NT2/D1 (cell line): ENCODE data around the gene TBC1D9B.

Experiments used
- DNase-seq: peaks from one replicate; pipeline ENCODE4 v3.0.0-alpha.2; 2011; ENCODE audit warnings: low read depth, low spot score
- H3K27me3 ChIP-seq: 2 replicates; pipeline ENCODE4 v1.6.0; 2011; ENCODE audit warnings: mild to moderate bottlenecking; ENCODE audit not compliant: insufficient read length, insufficient read depth
- H3K36me3 ChIP-seq: 2 replicates; pipeline ENCODE4 v1.6.1; 2011; ENCODE audit warnings: mild to moderate bottlenecking, low read length, mixed read lengths; ENCODE audit not compliant: insufficient read depth, insufficient read length
- H3K4me1 ChIP-seq: 2 replicates; pipeline ENCODE4 v1.5.1; 2011; ENCODE audit not compliant: insufficient read depth, insufficient read length
- H3K4me3 ChIP-seq: 2 replicates; pipeline ENCODE4 v1.5.1; 2011; ENCODE audit warnings: low read depth; ENCODE audit not compliant: insufficient read length
- H3K9ac ChIP-seq: 2 replicates; pipeline ENCODE4 v1.6.0; 2011; ENCODE audit warnings: low read depth; ENCODE audit not compliant: insufficient read length
- H3K9me3 ChIP-seq: 2 replicates; pipeline ENCODE4 v1.5.1; 2011; ENCODE audit warnings: mild to moderate bottlenecking, low read length; ENCODE audit not compliant: insufficient read depth
- SUZ12 ChIP-seq: IDR thresholded peaks from 2 replicates; pipeline ENCODE4 v1.6.1; 2011; ENCODE audit not compliant: insufficient read length, insufficient read depth; ENCODE audit errors: extremely low read depth
- YY1 ChIP-seq: IDR thresholded peaks from 2 replicates; pipeline ENCODE4 v1.6.1; 2011; ENCODE audit not compliant: insufficient read length, insufficient read depth
- ZNF274 ChIP-seq: IDR thresholded peaks from 2 replicates; pipeline ENCODE4 v1.6.1; 2011; ENCODE audit warnings: mild to moderate bottlenecking, low read depth, low read length

The TBC1D9B gene

GRCh38 chr5:179825655-179826182 is 82.0 kb downstream of the TBC1D9B start:
- H3K27me3 ChIP-seq: no peaks in the 10 kb centered on the region
- H3K4me1 ChIP-seq: peaks cover 18% of the 10 kb centered on the region
- H3K9me3 ChIP-seq: 0 out of 2 replicates have a peak, but pooled peaks cover 9% of the 10 kb centered on the region
- H3K9ac ChIP-seq: no peak overlapping the region
- DNase-seq: no peak
- TF ChIP-seq SUZ12: no peak
- no peak for TF ChIP-seq YY1
- H3K4me3 ChIP-seq: no peak overlapping the region
- peaks cover 77% of the 10 kb centered on the region for H3K36me3 ChIP-seq

GRCh38 chr5:179824745-179825112 is 83.0 kb downstream of the TBC1D9B start:
- Histone ChIP-seq H3K9ac (no peak overlapping the region), H3K4me1 (peaks cover 25% of the 10 kb centered on the region), H3K36me3 (peaks cover 67% of the 10 kb centered on the region), H3K4me3 (no peak overlapping the region), H3K9me3 (0 out of 2 replicates have a peak, but pooled peaks cover under 1% of the 10 kb centered on the region), H3K27me3 (no peaks in the 10 kb centered on the region)
- no peak for TF ChIP-seq YY1
- TF ChIP-seq ZNF274: no peak
- no peak for TF ChIP-seq SUZ12
- no peak for DNase-seq

DNA sequence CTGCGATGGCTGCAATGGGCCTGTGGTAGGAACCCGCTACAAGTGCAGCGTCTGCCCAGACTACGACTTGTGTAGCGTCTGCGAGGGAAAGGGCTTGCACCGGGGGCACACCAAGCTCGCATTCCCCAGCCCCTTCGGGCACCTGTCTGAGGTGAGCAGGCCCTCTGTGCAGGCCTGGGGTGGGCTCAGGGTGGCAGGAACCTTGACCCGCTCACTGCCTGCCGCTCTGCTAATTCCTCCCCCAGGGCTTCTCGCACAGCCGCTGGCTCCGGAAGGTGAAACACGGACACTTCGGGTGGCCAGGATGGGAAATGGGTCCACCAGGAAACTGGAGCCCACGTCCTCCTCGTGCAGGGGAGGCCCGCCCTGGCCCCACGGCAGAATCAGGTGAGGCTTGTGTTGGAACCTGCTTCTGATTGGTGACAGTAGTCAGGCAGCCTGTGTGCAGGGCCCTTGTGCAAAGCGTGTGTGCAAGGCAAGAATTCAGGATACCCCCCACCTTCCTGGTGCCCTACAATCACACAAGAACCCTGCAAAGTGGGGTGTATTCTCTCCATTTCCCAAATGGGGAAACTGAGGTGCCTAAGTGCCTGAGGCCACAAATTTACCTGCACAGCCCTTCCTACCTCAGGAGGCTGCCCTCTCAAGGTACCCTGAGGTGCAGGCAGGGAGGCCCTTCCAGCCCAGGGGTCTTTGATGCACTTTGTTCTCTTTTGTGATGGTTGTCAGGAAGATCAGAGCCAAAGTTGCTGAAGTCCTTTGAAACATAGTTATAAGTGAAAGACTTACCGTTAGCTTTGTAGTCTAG is 83.6 kb downstream of the TBC1D9B start:
- peaks cover 27% of the 10 kb centered on the region for H3K4me1 ChIP-seq
- no peak overlapping the region for H3K4me3 ChIP-seq
- H3K9ac ChIP-seq: no peak overlapping the region
- TF ChIP-seq SUZ12: no peak
- no peak for TF ChIP-seq YY1
- TF ChIP-seq ZNF274: no peak
- no peaks in the 10 kb centered on the region for H3K27me3 ChIP-seq
- DNase-seq: no peak
- H3K9me3 ChIP-seq: no peaks in the 10 kb centered on the region
- H3K36me3 ChIP-seq: peaks cover 61% of the 10 kb centered on the region

DNA sequence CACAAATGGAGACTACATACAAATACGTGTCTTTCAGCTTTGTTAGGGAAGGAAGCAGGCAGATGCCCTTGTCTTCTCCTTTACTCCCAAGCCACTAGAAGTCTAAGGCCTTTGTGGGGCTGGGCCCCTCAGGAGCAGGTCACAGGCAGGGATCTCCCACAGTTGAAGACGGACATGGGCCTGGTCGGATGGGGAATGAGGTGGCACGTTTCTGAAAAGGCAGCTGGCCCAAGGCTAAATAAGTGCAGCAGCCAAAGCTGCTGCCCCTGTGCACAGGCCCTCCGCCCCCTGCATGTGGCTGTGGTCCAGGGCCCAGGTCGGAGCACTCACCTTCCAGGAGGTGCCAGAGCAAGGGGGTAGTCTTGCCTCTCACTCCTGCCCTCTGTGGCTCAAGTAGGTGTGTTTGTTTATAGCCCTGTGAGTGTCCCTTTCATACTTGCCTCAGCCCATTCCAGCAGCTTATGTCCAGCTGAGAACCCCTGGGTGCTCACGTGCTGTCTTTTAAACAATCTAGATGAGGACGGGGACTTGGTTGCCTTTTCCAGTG is 85.2 kb downstream of the TBC1D9B start:
- H3K36me3 ChIP-seq: peaks cover 46% of the 10 kb centered on the region
- no peak for TF ChIP-seq SUZ12
- no peak for TF ChIP-seq YY1
- TF ChIP-seq ZNF274: no peak
- DNase-seq: no peak
- H3K9me3 ChIP-seq: no peaks in the 10 kb centered on the region
- peak overlapping the region; percentile 57 for H3K9ac ChIP-seq
- H3K4me1 ChIP-seq: peaks cover 29% of the 10 kb centered on the region
- peak overlapping the region; percentile 82 for H3K4me3 ChIP-seq
- no peaks in the 10 kb centered on the region for H3K27me3 ChIP-seq

DNA sequence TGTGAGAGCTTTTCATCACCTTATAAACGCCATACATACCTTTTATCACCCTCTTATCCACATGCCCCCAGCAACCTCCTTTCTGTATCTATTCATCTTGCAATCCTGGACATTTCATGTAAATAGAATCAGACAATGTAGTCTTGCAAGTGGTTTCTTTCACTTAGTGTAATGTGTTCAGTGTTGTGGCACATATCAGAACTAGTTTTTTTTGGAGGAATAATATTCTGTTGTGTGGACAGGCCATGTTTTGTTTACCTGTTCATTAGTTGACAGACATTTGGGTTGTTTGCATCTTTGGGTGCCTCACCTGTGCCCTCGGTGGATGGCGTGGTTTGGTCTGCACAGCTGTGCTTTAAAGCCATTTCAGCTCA is 85.7 kb downstream of the TBC1D9B start:
- Histone ChIP-seq H3K9ac (peak overlapping the region; percentile 57), H3K36me3 (peaks cover 45% of the 10 kb centered on the region), H3K9me3 (no peaks in the 10 kb centered on the region), H3K4me1 (peaks cover 29% of the 10 kb centered on the region), H3K27me3 (no peaks in the 10 kb centered on the region), H3K4me3 (peak overlapping the region; percentile 82)
- TF ChIP-seq YY1 (no peak), SUZ12 (no peak), ZNF274 (no peak)
- no peak for DNase-seq

DNA sequence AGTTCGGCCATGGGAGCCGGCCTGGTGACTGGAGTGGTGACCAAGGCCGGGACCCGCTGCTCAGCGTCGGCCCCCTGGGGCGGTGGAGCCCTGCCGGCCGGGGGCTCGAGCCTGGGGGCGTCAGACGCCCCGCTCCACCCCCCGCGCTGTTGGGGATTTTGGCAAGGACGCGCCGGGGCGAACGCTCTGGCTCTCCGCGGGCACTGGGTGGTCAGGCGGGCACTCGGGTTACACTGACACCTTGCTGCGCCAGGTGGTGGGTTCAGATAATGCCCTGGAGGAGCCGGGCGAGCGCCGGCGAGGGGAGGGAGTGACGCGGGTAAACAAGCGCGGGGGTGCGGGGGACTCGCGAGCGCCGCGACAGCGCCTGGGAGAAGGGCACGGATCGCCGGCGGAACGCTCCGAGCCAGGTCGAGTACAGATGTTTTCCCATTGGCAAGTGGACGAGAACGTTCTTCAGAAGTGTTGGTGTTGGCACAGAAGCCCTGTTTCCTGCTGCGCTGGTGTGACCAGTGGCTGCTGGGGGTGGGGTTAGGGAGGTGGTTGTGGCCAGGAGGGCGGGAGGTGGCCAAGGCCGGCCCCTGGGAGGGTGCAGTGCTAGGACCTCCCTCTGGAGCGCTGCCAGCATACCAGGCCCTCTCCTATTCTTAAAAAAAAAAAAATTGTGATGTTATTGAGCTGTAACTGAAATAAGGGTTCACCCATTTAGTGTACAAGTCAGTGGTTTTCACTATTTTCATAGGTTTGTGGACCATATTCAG is 86.2 kb downstream of the TBC1D9B start:
- H3K9ac ChIP-seq: peak overlapping the region; percentile 95
- peaks cover 29% of the 10 kb centered on the region for H3K4me1 ChIP-seq
- no peak for DNase-seq
- no peaks in the 10 kb centered on the region for H3K27me3 ChIP-seq
- H3K36me3 ChIP-seq: peaks cover 40% of the 10 kb centered on the region
- H3K4me3 ChIP-seq: peak overlapping the region; percentile 82
- TF ChIP-seq SUZ12 (no peak), YY1 (no peak), ZNF274 (no peak)
- no peaks in the 10 kb centered on the region for H3K9me3 ChIP-seq

- Histone ChIP-seq H3K4me3 (peak within 1 kb of the TSS; percentile 82), H3K9me3 (no peaks in the 10 kb centered on the region), H3K36me3 (peaks cover 38% of the 10 kb centered on the region), H3K27me3 (no peaks in the 10 kb centered on the region), H3K4me1 (peaks cover 26% of the 10 kb centered on the region), H3K9ac (peak within 1 kb of the TSS; percentile 95)
- no peak for DNase-seq
- TF ChIP-seq ZNF274: no peak
- no peak for TF ChIP-seq YY1
- TF ChIP-seq SUZ12: no peak
These were observed 87.0 kb downstream of the TBC1D9B start, which contains the start of gene SQSTM1 for GRCh38 chr5:179820483-179821297. Gene SQSTM1 (plus strand): TSS chr5:179820905. CDS start chr5:179820937, 32 bp downstream.
